OCI-LY1 (cell line): ENCODE results near the gene SLC22A23.

ENCODE experiments used
- H2AFZ ChIP-seq: fragments of 200-600 bp; sonication (generic), shearing (Covaris generic); 2 replicates; pipeline ENCODE4 v1.6.0; 2014; ENCODE audit warnings: antibody characterized with exemption, mild to moderate bottlenecking, low read length
- H3F3A ChIP-seq: fragments of 200-600 bp; sonication (generic), shearing (Covaris generic); 2 replicates; pipeline ENCODE4 v1.6.0; 2014; ENCODE audit warnings: mild to moderate bottlenecking, antibody characterized with exemption, low read length, moderate library complexity; ENCODE audit not compliant: insufficient read depth
- H3K27ac ChIP-seq: fragments of 200-600 bp; sonication (generic); 2 replicates; pipeline ENCODE4 v1.5.1; 2014; ENCODE audit warnings: low read length, mixed run types, mild to moderate bottlenecking, low read depth; ENCODE audit not compliant: poor library complexity, severe bottlenecking
- H3K27me3 ChIP-seq: fragments of 200-600 bp; sonication (generic); 2 replicates; pipeline ENCODE4 v1.6.0; 2014; ENCODE audit warnings: antibody characterized with exemption, mild to moderate bottlenecking, low read length, moderate library complexity; ENCODE audit not compliant: insufficient read depth
- H3K36me3 ChIP-seq: fragments of 200-600 bp; sonication (generic); 2 replicates; pipeline ENCODE4 v1.6.1; 2014; ENCODE audit warnings: mild to moderate bottlenecking, antibody characterized with exemption, low read length, moderate library complexity, mixed read lengths; ENCODE audit not compliant: insufficient read depth
- H3K4me1 ChIP-seq: fragments of 200-600 bp; sonication (generic); 2 replicates; pipeline ENCODE4 v1.5.1; 2014; ENCODE audit warnings: mild to moderate bottlenecking, low read length, moderate library complexity; ENCODE audit not compliant: insufficient read depth, severe bottlenecking
- H3K4me2 ChIP-seq: fragments of 200-600 bp; sonication (generic), shearing (Covaris generic); 2 replicates; pipeline ENCODE4 v1.6.1; 2014; ENCODE audit warnings: low read length
- H3K4me3 ChIP-seq: fragments of 200-600 bp; sonication (generic); 2 replicates; pipeline ENCODE4 v1.5.1; 2014; ENCODE audit warnings: low read length, low read depth, mild to moderate bottlenecking, mixed read lengths; ENCODE audit not compliant: poor library complexity, severe bottlenecking
- H3K79me2 ChIP-seq: fragments of 200-600 bp; shearing (Covaris generic); 2 replicates; pipeline ENCODE4 v1.6.1; 2016; ENCODE audit warnings: mixed run types, low read length, mixed read lengths; ENCODE audit not compliant: insufficient read depth
- H3K9ac ChIP-seq: fragments of 200-600 bp; sonication (generic), shearing (Covaris generic); 2 replicates; pipeline ENCODE4 v1.6.1; 2014; ENCODE audit warnings: mild to moderate bottlenecking, low read length, mixed read lengths
- H3K9me2 ChIP-seq: fragments of 200-600 bp; sonication (generic), shearing (Covaris generic); 2 replicates; pipeline ENCODE4 v1.6.1; 2014; ENCODE audit warnings: low read depth, mild to moderate bottlenecking, low read length, mixed read lengths
- H3K9me3 ChIP-seq: fragments of 200-600 bp; shearing (Covaris generic); 2 replicates; pipeline ENCODE4 v1.6.1; 2014; ENCODE audit warnings: low read length, mixed read lengths
- H4K20me1 ChIP-seq: fragments of 200-600 bp; sonication (generic), shearing (Covaris generic); 2 replicates; pipeline ENCODE4 v1.6.0; 2016; ENCODE audit warnings: mild to moderate bottlenecking, low read length; ENCODE audit not compliant: insufficient read depth
- EZH2 ChIP-seq: fragments of 200-600 bp; sonication (generic), shearing (Covaris generic); IDR thresholded peaks from 2 replicates; pipeline ENCODE4 v1.8.0; 2017; ENCODE audit warnings: borderline replicate concordance, mixed run types, mild to moderate bottlenecking, antibody characterized with exemption, low read length, moderate library complexity, mixed read lengths
- TF ChIP-seq, protein P1 (sequence below): fragments of 200-600 bp; sonication (generic), shearing (Covaris generic); IDR thresholded peaks from 2 replicates; pipeline ENCODE4 v1.5.1; 2017; ENCODE audit warnings: mild to moderate bottlenecking, antibody characterized with exemption, low read length, moderate library complexity, mixed read lengths

SLC22A23 gene

DNA sequence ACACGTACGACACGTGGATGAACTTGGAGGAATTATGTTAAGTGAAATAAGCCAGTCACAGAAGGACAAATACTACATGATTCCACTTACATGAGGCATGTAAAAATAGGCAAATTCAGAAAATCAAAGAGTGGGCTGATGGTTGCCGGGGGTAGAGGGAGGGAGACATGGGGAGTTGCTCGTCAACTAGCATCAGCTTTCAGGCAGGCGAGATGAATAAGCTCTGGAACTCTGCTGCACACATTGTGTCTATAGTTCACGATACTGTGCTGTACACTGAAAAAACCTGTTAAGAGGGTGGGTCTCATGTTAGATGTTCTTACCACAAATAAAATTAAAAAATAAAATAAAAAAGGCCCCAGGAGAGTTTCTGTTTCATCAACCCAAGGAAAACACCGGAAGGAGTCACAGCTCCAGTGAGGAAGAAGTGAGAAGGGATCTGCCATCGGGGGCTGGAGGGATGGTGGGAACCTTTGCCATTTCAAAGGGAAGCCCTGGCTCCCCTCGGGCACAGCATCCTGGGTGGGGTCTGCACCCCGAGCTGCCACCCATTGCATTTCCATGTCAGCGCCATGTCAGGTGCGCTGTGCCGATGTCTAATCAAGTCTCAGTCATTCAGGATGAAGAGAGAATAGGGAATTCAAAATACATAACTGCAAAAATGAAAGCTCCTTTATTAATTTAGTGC is 98.3 kb downstream of the SLC22A23 start:
- Histone ChIP-seq H3K4me3 (no peak overlapping the region), H4K20me1 (no peaks in the 10 kb centered on the region), H3F3A (no peaks in the 10 kb centered on the region), H3K36me3 (no peaks in the 10 kb centered on the region), H3K4me1 (peaks cover 25% of the 10 kb centered on the region), H3K9me2 (no peaks in the 10 kb centered on the region), H3K9ac (no peak overlapping the region), H3K4me2 (no peak overlapping the region), H2AFZ (no peak overlapping the region), H3K27me3 (no peaks in the 10 kb centered on the region; the same call in 1 of the 2 replicates), H3K27ac (no peak overlapping the region), H3K9me3 (no peaks in the 10 kb centered on the region), H3K79me2 (no peaks in the 10 kb centered on the region)
- TF ChIP-seq, protein P1, sequence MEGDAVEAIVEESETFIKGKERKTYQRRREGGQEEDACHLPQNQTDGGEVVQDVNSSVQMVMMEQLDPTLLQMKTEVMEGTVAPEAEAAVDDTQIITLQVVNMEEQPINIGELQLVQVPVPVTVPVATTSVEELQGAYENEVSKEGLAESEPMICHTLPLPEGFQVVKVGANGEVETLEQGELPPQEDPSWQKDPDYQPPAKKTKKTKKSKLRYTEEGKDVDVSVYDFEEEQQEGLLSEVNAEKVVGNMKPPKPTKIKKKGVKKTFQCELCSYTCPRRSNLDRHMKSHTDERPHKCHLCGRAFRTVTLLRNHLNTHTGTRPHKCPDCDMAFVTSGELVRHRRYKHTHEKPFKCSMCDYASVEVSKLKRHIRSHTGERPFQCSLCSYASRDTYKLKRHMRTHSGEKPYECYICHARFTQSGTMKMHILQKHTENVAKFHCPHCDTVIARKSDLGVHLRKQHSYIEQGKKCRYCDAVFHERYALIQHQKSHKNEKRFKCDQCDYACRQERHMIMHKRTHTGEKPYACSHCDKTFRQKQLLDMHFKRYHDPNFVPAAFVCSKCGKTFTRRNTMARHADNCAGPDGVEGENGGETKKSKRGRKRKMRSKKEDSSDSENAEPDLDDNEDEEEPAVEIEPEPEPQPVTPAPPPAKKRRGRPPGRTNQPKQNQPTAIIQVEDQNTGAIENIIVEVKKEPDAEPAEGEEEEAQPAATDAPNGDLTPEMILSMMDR, result no peak
- no peak for TF ChIP-seq EZH2

DNA sequence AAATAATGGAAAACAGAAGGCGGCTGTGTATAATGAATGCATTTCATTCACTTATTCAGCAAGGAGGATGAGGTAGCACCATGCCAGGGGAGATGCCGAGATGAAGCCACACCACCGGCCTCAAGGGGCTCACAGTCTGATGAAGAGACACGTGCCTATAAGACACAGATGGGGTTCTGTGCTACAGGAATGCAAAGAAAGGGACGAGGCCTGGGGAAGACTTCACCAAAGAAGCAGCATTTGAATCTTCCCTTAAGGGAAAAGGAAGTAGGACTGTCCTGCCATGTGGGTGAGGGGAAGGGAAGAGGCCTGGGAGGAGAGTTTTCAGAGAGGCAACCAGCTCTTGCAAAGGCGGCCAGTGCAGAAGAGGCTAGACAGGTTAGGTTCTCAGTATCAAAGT is 99.2 kb downstream of the SLC22A23 start:
- Histone ChIP-seq H3K4me3 (no peak overlapping the region), H3K36me3 (no peaks in the 10 kb centered on the region), H3K9ac (no peak overlapping the region), H3K4me1 (peaks cover 34% of the 10 kb centered on the region), H3K79me2 (no peaks in the 10 kb centered on the region), H3K4me2 (no peak overlapping the region), H3K27me3 (no peaks in the 10 kb centered on the region; the same call in 1 of the 2 replicates), H2AFZ (no peak overlapping the region), H3K9me3 (no peaks in the 10 kb centered on the region), H4K20me1 (no peaks in the 10 kb centered on the region), H3K9me2 (no peaks in the 10 kb centered on the region), H3K27ac (no peak overlapping the region), H3F3A (no peaks in the 10 kb centered on the region)
- no peak for TF ChIP-seq EZH2
- TF ChIP-seq, protein P1, result no peak

DNA sequence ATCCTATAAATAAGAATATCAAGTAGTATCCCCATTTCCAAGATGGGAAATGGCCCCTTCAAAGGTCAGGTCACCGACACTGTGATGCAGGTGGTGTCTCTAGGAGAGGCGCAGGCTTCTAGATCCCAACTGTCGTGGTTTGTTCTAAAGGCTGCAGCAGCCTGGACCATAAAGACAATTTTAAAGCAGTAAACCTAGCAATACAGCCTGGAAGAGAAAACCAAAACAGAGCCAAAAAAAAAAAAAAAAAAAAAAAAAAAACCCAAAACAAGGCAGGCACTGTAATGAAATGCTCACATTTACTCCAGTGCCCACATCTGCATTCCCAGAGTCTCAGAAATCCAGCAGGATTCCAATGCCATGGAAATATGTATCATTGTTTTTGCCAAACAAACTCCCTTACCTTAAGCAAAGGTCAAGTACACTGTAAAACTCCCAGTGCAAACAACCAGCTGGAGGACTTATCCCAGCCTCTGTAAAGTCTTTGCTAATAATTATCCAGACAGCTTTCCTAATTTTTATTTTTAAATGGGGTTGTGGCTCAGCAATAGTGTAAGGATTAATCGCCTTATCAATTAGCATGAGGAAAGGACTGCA is 99.9 kb downstream of the SLC22A23 start:
- Histone ChIP-seq H3K9ac (peak overlapping the region; percentile 37; the same call in 1 of the 2 replicates), H3K27me3 (no peaks in the 10 kb centered on the region; the same call in 1 of the 2 replicates), H2AFZ (no peak overlapping the region), H3K9me3 (no peaks in the 10 kb centered on the region), H3K9me2 (no peaks in the 10 kb centered on the region), H3F3A (no peaks in the 10 kb centered on the region), H3K4me2 (peak overlapping the region; percentile 63), H3K79me2 (no peaks in the 10 kb centered on the region), H3K27ac (peak overlapping the region; percentile 69), H3K4me3 (peak overlapping the region; percentile 54), H4K20me1 (no peaks in the 10 kb centered on the region), H3K36me3 (no peaks in the 10 kb centered on the region), H3K4me1 (peaks cover 42% of the 10 kb centered on the region)
- TF ChIP-seq EZH2, result no peak
- TF ChIP-seq, protein P1, result no peak
